Measurements from ENCODE around the gene HOXB3.

Gene HOXB3

DNA sequence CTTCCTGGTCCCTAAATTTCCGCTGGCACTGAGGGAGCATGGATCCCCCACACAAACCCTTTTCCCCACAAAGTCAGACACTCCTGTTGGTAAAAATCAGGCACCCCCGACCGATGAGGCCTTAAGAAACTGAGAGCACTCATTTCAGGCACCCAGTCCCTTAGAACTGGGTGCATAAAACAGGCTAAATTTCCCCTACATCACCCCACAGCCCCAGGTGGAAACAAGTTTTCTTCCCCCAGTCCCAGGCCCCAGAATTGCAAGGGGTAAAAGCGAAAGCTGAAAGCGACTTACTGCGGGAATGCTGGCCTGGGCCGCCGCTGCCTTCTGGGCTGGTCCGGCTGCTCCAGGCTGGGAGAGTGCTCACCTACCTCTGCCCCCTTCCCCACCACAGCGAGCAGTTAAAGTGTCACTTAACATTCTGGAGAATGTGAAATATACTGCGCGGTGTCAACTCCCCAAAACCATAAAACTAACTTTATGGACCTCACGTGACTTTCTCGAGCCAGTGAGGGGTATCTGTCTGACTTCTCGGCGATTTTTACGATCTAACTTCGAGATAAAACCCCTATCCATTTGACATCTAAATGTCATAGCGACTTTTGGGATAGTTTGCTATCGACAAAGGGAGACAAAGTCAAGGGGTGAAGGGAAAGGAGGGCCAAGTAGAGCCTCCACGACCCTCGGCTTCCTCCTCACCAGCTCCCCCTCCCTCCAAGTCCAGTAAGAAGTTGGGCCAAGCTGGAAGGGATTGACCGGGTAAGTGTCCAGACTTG lies at the start of gene HOXB3:
TSS of gene HOXB3 (minus strand) at position 411 of the 776 bp plus-strand sequence. CDS start 37,767 bp downstream, outside the sequence.
- DNase-seq (ENCODE audit: low spot score): no peak

DNA sequence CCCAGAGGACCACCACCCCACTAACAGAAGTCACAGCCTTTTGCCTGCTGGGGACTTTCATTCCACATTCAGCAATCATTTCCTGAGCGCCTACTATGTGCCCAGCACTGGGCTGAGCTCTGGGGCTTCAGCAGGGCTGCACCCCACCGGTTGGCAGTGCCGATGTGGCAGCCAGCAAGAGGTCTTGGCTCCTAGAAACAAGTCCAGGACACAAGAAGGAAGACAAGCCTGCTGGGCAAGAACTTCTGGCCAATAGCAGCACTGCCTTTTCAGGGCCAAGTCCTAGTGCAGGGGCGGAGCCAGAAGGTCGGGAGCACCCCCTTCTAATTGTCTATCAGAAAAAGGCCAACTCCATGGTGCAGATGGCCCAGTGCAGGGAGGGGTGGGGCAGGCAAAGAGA lies 49.1 kb upstream of the HOXB3 start:
- no peak for DNase-seq (ENCODE audit: low spot score)

DNA sequence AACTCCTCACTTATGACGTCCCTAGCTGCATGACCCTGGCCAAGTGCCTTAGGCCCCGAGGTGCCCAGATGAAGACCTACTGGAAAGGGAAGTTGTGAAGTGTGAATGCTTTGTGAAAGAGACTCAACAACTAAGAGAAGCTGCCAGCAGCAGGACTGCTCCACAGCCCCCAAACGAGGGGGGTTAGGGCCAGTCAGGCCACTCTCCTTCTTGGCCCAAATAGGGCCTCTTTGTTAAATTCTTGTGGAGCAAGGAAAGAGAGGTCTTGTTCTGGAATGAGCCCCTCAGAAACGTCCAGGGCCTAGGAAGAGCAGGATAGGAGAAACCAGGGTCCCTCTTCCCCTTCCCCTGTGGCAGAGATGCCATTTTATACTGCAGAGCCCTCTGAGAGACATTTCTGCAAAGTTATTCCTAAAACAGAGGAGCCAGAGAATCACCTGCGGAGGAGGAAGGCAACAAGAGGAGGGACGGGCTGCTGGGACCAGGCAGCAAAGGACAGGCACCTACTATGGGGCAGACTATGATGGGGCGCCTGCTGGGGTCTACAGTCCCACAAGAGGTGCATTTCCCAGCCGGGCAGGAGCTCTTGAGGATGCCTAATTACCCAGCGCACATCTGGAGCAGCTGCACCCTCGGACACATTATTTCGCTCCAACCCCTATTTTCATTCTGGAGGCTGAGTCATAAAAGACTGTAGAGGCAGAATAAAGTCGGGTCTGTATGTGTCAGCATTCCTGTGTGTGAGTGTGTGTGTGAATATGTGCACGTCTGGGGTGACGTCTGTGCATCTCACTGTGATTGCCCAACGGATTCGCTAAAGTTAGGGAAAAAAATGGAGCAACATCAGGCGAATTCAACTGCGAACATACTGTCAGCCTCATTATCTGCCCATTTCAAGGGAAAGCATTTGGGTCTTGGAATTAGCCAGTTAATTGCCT lies 47.6 kb upstream of the HOXB3 start:
- no peak for DNase-seq (ENCODE audit: low spot score)

DNA sequence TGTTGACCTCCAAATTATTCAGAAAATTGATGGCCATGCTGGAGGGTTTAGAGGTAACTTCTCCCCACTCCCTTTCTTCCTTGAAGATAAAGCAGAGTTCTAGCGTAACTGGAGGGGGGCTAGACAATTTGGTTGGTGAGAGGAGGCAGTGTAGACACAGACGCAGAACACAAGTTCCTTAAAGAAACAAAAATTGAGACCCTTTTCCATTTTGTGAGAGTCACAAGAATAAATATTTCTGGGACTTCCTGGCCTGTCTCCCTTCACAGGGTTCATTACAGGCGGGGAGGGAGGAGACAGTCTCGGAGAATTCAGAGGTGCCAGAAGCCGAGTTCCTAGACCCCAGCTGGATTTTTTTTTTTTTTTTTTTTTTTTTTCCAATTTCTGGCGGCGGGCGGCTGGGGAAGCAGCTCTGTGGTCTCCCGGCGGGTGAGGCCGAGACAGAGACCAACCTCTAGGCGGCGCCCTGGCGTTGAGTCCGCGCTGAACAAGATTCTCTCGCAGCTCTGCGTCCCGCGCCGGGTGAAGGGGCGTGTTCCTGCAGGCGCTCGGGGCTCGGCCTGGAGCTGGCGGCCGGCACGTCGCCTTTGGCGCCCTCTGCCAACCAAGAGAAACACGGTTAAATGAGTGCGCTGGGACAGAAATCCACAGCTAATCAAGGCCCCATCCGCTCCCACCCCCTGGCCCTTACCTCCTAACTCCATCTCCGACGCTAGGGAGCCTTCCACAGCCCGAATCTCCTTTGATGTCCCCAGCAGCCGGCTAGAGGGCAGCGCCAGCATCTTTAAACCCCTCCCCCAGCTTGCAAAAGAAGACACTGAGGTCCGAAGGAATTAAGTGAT lies 46.4 kb upstream of the HOXB3 start:
- peak; percentile 91 for DNase-seq (ENCODE audit: low spot score)

DNA sequence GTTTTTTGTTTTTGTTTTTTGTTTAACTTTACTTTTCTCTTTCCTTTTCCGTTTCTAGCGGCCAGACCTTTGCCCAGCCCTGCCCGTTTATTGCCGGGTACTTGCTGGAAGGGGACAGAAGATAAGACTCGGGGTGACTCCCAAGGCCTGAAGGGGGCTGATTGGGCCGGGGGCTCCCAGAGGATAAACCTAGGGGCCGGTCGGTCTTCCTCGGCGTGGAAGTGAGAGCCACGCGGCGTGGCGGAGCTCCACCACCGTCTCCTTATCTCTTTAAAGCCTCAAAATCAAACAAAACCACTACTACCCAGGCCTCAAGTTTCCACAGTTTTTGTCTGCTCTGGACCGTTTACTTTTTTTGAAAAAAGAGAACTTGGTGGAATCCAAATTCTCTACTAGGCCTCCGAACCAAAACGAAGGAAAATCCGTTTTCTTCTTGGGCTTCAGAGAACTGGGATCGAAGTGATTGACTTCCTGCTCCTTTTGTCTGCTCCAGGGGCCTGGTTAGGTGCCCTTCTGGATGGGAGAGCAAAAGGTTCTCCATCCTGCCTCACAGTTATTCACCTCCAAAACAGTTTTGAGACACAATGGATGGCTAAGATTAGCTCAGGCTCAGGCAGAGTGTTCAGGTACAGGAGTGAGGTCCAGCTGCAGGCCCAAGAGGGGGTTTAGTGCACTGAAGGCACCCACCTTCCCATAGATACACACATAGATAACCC lies 44.6 kb upstream of the HOXB3 start:
- no peak for DNase-seq (ENCODE audit: low spot score)

DNA sequence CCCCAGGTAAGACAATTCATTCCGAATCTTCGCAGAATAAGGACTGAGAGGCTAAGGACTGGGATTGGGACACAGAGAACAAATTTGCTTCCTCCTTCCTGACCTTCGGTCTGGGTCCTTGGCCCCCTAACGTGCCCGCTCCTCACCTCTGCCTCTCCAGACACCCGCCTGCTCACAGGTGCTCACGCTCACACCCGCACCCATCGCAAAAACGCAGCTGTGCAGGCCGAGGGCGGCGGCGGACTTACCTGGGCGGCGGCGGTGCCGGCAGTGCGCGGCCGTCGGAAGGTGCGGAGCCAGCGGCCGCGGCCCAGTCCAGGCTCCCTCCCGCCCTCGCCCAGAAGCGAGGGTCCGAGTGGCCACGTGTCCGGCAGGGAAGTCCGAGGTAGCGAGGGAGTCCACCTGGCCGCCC lies 43.2 kb upstream of the HOXB3 start:
- DNase-seq (ENCODE audit: low spot score): no peak

DNA sequence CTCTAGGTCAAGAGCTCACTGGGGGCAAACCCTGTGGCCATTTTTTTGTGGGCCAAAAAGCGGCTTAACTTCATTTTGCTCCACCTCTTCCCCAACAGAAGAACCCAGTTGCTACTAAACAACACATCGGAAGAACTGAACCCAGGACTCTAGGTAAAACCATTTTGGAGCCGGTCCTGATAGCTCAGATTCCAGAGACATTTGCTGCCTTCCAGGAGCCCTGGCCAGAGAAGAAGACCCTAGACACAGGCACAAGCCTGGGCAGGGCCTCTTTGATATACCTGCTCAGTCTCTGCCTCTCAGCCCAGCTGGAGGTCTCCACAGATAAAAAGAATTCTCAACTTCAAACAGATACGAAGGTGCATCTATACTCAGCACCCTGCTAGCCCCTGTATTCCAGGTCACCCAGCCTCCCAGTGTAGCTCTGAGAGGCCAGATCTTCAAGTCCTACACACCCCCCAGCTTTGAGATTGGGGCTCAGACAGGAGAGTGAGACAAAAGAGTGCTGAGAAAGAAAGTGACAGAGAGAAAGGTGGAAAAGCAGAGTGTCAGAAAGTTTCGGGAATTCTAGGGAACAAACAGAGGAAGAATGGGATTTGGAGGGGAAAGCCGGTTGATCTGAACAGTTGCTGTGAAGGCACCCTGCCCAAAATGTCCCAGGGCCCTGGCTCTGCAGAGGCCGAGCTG lies 42.7 kb upstream of the HOXB3 start:
- no peak for DNase-seq (ENCODE audit: low spot score)

DNA sequence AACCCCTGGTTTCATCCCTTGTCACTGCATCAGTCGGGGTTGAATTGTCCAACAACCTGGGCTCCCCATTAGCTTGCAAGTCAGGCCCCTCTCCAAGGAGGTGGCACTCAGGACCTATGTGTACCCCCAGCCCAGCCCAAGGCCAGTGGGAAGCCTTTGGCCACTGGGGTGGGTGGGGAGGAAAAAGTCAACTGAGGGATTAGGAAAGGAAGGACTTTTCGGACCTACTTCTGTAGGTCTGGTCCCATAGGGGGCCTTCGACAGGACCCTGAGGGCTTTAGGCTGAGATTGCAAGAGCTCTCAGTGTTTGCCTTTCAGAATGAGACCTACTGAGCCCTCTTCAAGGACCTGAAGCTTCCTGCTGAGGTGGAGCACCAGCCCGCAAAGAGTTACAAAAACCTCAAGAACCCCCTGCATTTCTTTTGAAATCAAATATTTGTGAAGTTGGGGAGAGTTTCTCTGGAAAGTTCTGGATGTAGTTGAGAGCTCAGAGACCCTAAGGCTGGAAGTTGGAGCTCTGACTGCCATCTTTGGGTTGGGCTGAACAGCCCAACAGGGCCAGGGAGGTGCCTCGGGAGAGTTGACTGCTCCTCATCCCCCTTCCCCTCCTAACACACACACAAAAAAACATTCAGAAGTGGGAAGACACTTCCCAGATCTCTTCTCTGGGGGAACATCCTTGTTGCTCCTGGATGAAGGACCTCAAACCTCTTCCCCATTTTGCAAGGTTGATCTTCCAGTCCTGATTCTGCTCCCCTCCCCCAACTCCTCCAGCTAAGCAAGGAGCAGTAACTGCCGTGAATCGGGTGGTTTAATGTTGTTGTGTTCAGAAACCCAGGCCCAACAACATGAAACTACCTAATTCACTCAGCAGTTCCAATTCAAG lies 41.9 kb upstream of the HOXB3 start:
- no peak for DNase-seq (ENCODE audit: low spot score)

DNA sequence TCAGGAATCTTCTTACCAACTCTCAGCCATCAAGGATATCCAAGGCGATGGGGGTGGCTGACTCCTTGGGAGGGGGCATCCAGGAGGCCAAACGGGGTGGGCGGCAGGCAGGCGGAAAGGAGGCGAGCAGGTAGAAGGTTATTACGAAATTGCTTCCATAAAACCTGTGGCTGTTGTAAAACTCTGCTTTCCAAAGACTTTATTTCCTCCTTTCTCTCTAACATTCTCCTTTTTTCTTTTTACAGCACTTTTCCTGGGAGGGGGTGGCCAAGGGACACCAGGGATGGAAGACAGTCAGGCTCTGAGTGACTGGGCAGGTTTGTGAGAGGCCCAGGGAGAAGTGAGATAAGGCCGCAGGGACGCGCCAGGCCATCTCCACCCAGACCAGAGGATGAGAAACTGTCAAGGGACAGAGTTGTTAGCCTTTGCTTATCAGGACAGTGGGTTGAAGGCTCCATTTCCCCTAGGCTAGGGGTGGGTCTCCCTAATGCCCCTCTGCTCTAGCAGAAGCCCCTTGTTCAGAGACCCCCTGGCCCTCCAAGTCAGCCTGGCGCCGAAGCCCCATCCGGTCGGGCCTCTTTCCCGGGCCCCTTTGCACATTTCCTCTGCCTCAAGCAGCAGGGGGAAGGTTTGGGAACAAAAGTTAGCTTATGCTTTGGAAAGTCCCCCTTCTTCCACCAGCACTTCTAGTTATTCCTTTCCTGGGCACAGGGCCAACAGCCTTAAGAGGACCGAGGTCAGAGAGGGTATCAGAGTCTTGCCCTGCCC lies 41.1 kb upstream of the HOXB3 start:
- DNase-seq (ENCODE audit: low spot score): no peak

DNA sequence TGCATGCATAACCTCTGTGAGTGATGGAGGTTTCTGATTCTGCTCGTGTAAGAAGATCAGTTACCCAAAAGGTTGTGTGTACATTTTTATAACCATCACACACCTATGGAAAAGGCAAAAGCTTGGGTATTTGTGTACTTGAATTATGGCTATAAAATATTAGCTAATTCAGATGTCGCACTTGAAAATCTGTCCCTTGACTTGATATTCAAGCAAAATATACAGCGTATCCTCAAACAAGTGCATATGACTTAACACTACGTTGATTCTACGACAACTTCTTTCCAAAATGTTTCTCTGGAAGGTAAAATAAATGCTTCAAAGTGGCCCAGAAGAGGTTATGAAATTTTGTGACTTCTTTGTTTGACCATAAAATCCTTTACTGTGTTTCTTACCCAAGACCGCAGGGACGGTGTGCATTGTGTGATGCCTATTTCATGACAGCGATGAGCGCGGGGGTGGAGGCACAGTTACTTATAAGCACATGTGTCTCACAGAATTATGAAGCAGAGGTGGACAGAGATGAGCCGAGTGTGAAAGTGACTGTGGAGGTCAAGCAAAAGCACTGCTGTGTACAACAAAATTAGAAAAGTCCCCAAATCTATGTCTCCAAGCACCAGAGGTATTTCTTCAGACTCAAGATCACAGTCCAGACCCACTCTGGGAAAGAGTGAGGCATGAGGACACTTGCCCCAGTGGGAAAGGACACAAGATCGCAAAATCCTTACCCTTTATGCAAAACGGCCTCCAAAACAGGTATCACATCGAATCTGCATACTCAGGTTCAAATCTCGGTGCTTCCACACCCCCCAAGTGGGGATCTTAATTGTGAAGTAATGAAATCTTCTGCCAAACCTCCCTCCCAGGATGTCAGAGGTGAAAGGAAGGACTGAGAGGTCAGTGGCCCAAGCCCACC lies 40.2 kb upstream of the HOXB3 start:
- no peak for DNase-seq (ENCODE audit: low spot score)

DNA sequence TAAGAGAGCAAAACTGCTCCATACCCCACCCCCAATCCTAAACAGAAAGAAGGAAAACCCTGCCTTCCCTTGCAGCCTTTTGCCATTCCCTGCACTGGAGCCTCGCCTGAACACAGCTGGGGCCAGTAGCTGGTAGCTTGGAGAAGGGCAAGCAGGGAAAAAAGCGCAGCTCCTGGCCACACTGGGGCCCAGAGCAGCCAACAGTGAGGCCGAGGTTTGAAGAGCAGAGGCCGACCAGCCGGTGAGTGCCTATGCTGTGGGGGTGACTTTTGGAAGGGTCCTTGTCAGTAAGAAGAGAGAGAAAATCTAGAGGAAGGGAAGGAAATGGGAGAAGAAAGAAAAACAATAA lies 39.3 kb upstream of the HOXB3 start:
- DNase-seq (ENCODE audit: low spot score): no peak

DNA sequence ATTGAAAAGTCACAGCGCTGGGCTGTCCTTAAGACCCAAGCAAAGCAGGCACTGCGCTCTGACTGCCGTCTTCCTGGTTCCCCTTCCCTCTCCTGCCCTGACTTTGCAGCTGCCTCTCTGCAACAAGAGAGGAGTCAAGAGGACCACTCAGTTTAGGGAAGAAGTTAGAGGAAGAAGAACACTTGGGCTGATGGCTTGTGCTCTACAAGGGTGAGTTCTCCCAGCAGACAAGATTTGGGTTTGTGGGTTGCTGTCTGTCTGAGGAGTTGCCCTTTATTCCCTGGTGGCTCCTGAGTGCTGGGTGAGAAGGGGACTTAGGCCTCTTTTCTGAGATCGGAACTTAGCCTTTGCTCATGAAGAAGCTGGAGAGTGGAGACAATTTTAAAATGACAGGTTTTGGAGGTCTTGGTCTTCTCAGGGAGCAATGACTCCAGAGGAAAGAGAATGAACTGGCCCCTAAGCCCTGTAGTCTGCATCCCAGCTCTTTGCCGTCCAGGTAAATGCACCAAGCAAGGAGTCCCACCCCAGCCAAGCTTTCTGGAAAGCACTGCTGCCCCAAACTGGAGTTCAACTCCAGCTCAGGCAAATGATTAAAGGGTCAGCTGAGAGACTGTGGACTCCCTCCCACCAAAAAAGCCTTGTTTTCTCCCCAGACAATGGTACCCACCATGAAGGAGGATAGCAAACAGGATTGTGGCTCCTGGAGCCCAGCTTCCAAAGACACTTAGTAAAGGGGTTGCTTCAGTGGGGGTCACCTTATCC lies 38.8 kb upstream of the HOXB3 start:
- DNase-seq (ENCODE audit: low spot score): no peak

DNA sequence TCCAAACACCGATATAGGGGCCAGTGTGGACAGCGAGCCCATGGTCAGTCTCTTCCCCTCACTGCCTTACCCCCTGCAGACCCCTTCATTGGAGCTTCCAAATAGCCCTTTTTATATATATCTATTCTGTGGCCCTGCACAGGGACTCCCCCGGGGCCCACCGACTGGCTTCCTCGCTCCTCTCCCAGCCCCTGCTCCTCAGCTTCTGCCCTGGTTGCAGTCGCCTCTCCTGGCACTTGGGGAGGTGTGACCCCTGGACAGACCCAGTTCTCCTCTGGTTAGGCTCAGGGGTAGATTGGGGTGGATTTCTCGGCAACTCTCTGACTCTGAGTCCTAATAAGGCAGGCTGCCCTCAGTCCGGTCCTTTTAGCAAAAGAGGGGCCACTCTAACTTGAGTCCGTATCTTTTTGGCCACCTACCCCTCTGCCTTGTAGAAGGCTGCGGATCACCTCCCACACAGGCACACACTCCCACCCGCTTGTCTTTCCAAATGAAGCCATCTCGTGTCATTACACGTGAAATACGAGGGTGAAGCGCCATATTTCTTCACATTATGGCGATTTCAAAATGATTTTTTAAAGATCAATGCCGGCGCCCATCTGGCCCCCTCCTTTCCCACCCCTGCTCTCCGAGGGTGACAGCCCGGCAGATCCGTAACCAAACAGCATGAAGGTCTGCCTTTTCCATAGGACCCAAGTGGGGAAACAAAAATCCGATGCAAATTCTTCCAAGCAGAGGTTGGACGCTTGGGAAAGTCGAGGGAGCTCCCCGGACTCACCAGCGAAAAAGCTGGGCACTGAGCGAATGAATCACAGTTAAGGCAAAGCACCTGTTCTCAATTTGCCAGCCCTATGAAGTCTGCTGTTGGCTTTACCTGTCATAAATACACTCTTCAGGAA lies 37.8 kb upstream of the HOXB3 start:
- DNase-seq (ENCODE audit: low spot score): no peak

DNA sequence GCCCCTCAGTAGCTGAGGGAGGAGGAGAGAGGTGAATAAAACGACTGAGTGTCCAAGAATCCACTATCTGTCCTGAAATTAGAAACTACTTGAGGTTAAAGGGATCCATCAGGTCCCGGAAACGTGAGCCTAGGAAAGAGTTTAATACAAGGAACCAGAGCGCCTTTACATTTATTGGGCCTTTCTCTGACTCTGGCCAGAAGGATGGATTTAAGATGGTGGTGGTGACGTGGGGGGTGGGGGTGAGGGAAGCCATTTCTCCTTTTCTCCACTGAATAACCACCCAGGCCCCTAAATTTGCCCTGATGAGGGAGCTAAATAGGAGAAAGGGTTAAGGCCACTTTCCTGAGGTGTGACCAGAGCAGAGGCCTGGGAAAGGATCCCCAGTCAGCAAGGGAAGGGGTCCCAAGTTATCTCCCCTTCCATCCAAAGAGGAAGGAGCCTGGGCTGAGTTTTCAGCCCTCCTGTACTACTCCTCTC lies 37.1 kb upstream of the HOXB3 start:
- no peak for DNase-seq (ENCODE audit: low spot score)

DNA sequence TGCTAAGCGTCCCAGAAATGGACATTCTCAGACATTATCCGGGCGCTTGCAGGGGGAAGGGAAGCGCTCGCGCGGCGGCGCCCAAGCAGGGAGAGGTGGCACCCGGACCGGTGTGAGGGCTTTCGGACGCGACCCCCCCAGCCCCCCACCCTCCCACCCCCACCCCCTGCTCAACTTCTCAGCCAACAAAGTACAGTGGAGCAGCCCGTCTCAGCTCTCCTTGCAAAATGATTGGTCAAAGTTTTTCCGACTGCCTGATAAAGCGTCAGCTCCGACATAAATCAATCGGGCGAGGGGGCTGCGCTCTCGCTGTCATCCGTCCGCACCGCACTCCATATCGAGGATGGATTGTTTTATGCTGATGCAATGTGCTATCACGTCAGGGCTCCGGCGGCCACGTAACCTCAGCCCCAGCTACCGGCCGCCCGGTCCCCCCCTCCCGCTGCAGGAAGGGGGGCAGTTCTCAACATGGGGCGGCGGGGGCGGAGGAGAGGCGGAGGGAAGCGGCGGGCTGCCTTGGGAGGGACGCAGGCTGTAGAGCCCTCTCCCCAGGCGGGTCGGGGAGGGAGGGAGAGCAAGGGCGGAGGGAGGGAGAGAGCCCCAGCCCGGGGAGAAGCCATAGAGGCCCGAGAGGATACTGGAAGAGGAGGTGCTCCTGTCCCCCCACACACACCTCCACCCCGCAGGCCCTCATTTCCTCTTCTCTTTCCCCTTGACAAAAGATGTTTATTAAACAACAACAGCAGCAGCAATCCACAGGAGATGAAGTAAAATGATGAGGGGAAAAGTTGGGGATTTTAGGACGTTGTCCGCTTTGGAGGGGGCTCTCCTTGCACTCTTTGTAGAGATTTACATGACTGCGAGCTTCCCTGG lies 36.4 kb upstream of the HOXB3 start, which contains the start of gene HOXB9:
TSS of gene HOXB9 (minus strand) at position 114 of the 873 bp plus-strand sequence. CDS start at position 25, 89 bp downstream.
- DNase-seq (ENCODE audit: low spot score): no peak

Data from HuH-7.5 (cell line).